CD4-positive, alpha-beta T cell treated with Interleukin-2 at 100 ng/mL for 4 hours (primary cell): ENCODE results near the gene CCDC191.

ENCODE experiments used
- DNase-seq: peaks from one replicate; pipeline ENCODE4 v3.0.0-alpha.2; 2020; ENCODE audit warnings: low spot score

Gene CCDC191

DNA sequence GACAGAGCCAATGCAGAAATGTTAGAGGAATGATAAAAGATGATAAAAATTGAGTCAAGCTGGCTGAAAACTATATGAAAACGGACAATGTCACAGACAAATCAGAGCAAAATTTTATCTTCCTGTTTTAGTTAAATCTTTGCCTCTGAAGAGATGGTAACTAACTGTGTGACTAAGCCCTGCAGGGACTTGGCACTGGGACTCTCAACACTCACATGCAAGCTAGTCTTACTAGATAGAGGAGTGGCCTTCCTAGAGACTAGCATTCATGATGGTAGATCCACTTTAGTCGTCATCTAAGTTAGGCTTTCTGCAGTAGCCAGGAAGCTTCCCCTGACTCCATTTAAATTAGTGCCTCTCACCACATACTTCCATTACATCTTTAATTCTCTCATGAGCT is 4.1 kb downstream of the CCDC191 start:
- DNase-seq, result no peak

DNA sequence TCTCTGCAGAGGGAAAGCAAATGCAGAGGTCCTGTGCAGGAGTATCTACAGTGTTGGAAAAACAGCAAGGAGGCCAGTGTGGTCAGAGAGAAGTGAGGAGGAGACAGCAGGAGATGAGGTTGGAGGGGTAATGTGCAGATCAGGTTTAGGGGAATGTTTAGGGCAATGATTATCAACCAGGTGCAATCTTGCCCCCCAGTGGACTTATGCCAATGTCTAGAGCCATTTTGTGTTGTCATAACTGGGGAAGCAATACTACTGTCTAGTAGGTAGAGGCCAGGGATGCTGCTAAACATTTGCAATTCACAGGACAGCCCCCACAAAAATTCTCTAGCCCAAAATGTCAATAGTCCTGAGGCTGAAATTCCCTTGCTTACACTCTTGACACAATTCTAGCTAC is 13.1 kb downstream of the CCDC191 start:
- DNase-seq, result no peak

DNA sequence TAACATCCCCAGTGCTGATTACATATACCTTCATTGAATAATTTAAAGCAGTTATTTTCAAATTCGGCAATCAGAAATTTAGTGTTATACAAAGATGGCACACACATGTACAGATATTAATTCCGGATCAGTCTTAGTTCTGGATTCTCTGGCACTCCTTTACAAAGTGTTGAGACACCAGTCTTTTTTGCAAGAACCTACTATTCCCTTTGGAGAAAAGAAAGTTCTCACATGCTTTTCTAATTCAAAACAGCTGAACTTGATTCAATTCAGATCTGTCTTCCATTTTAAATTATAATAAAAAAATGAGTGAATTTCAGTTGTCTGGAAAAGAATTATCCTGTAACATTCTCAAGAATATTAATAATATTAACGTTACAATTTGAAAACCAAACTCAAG is 20.4 kb downstream of the CCDC191 start:
- DNase-seq, result no peak

DNA sequence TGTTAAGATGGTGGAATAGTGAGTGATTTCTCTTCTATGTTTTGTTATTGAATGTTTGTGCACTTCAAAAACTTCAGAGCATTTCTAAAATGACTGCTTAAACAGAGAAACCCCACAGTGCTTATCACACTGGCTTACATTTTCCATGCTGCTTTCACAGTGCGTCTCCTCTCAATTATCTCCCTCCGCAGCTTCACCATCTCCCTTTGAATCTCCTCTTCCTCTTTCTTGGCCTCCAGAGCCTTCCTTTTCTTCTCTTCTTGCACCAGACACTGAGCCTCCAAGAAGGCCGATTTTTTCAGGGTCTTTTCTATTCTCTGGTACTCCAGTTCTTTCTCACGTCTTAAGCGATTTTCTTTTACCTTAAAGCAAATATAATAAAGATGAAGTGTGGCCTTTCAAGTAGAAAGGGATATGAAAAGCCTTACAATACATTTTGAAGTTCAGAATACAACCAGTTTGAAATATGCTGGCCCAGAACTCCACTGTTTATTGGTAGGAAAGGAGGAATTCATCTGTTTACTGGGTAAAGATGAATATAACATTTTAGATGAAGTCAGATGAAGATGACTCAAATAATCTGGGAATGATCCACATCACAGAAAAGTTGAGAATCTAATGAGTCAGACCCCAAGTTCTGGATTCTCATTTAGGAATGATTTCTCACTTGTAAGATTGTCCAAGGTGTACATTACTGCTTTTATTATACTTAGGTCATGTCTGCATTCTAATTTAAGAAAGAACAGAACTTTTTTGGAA is 21.4 kb downstream of the CCDC191 start:
- DNase-seq, result no peak

DNA sequence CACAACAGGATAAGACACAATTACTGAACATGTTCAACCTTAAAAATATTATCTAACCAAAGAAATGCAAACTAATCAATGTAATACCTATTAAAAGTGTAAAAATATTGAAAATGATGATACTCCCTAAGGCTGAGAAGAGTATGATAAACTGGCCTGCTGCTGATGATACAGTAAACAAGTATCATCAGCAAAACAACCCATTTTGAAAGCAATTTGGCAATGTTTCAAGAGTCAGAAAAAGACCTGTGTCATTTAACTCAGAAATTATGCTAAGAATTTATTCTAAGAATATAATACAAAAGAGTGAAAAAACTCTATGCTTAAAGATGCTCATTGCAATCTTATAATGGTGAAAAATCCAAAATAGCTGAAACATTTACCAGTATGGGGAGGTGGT is 22.1 kb downstream of the CCDC191 start:
- no peak for DNase-seq

DNA sequence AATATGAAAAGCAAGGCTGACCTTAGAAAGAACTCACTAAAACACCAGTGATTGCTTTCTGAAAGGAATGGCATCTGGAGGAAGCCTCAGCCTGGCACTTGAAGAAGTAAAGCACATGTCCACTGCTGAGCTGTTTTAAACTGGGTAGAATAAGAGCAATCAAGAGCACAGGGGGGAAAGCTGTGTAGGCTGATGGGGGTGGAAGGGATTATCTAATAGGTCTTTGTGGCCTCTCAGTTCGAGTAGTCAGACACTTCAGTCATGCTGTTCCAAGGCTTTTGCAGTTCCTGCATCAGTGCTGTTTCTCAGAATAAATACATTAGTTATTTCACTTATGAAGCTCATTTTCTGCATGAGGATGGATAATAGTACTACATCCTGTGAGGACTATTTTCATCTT is 22.6 kb downstream of the CCDC191 start:
- DNase-seq, result no peak

DNA sequence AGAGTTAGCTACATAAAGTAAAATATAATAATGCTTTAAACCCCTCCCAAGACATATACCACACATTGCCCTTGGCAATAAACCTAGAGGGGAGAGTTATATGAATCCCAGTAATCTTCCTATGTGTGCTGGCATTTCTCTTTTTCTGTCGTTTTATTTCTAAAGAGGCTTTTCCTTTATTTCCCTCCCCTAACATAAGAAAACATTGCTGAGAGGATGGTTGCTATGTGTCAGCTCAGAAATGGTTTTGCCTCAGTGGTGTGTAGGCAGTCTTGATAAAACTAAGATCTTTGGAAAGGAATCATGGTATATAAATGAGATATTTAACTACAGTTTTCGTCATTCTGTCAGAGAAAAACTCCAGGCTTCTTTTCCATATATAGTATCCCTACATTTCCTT is 30.0 kb downstream of the CCDC191 start:
- DNase-seq, result no peak

DNA sequence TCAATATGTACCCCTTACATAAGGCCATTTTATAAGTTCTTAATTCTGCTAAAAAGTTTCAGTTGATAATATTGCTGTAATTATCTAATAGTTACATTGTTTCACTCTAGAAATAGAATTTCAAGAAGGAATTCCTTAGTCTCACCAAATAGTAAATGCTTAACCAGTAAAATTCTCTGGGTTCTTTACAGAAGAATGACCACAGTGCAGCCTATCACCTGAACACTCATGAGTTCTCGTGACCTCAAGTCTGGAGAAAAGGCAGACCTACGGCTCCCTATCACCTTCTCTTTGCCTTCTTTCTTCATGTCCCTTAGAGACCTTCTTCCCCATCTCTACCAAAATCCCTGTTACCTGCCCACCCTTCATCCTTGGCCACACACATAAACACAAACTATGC is 30.9 kb downstream of the CCDC191 start:
- no peak for DNase-seq

DNA sequence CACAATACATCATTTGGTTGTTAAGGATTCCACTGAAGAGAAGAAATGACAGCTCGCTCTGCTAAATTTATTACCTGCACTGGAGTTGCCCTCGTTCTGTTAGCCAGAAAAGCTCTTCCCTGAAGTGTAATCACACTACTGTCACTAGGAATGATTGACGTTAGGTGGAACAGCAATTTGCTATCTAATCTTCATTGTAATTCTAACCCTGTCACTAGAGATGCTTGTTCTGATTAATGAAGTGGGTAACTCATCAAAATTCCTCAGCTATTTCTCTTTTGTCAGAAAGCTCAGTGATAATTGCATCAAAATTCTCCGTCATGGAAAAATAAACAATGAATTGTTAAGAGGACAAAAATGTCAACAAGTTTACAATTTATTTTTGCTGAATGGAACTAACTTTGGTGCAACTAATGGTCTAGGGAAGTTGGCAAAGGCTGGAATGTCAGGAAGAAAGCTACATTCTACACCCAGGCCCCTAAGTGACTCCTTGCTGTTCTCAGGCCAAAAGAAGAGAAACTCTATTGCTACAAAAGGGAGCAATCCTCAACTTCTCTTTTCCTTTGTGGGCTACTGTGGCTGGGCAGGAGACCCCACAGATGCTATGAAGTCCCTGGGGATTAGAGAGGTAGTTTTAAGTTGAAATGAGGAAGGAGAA is 34.1 kb downstream of the CCDC191 start:
- DNase-seq, result no peak

DNA sequence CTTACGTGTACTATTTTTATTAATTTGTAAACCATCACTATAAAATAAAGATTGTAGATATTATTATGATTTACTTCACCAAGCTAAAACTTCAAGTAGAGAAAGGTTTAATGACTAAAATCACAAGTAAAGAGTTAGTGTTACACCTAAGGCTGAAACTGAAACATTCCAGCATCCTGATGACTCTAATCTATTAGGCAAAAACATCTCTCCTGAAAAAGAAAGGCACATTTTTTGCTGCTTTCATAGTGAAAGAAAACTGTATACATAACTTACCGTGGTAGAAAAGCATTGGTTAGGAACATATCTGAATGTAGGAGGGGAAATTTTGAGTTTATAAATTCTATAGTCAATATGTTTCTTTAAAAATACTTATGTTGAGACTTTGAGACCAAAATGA is 35.4 kb downstream of the CCDC191 start:
- DNase-seq, result no peak

DNA sequence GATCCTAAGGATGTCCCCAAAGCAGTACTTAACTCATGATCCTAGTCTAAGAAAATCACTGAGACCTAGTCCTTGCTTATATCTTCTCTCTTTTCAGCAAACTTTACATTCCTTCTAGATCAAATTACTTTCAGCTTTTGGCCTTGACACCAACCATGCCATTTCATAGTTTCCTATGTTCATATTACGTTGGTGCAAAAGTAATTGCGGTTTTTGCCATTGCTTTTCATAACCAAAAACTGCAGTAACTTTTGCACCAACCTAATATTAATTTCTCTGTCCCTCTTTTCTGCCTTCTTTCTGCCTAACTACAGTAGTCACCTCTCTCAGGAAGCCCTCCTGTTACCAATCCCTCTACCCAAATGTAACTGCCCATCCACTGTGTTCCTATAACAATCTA is 36.8 kb downstream of the CCDC191 start:
- no peak for DNase-seq

DNA sequence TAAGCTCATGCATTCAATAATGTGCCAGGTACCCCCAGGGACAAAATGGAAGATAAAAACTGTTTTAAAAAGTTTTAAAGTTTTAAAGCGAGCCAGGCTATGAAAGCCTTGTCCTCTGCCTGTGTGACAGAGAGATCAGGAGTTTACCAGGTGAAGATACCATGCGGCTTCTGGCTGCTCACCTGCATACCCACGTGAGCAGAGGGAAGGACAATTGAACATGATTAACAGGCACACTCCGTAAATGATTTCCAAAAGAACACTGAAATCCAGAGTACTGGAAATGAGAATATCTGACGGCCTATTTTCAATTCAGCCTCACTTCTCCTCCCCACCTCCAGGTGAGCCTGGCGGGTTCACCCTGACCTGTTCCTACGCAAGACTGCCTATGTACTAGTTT is 42.1 kb downstream of the CCDC191 start:
- no peak for DNase-seq

DNA sequence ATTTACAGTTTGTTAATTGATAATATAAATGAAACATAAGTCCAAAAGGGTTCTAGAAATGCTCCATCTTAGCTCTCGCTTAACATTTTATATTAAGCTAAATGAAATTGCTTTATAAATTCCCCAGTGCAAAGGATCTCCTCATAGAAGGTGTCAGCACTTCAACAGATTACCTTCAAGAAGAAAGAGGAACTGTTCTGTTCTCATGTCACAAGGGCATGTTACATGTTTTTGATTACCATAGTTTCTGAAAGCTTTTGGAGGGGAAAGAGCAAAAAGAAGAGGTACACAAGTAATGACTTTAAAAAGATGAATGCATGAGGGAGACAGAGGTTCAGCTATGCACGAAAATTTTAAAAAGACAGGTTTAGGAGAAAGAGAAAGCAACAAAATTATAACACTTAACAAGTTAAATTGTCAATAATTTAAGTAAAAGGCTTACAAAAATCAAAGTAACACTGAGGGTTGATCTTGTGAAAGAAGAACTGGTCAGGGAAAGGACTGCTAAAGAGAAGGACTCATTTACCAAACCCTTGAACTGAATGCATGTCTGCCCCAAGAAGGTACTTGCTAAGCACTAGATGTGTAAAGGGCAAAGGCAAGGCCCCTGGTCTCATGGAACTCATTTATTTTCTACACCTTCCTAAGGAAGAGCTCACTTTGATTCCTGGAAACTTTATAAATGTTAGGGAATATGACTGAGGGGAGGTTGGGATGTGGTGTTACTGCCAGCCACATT is 45.1 kb downstream of the CCDC191 start:
- DNase-seq, result no peak

DNA sequence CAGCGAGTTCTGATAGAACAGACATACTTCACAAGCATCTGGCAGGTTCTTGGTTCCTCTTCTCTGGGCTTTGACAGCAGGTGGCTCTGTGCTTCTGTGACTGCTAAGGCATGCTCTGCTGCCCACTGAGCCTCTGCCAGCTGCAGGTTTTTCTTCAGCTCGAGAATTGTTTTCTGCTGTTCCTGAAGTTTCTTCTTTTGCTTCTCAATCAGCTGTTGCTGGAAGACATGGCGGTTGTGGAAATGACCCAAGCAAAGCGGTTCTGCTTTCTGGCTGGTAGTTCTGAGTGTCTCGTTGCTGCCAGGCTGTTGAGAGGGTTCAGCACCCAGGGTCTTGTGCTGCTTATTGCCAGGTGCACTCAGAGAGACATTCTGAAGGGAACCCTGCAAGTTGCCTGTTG is 50.8 kb downstream of the CCDC191 start:
- no peak for DNase-seq

DNA sequence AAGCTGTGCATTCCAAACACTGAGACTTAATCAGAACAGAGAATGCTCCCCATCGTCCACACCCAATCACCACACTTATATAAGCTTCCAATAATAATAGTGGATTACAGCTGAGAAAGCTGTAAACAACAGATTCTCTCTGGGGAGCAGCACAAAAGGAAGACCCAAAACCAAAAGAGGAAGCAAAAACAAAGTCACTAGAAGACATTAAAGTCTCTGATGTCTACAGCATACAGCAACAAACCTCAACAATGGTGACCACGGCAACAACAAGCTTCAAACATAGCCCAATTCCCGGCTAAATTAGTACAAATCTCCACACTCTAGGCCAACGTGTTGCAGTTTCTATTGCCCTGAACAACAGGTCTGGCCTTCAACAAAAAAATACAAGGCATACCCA is 70.8 kb downstream of the CCDC191 start:
- no peak for DNase-seq

DNA sequence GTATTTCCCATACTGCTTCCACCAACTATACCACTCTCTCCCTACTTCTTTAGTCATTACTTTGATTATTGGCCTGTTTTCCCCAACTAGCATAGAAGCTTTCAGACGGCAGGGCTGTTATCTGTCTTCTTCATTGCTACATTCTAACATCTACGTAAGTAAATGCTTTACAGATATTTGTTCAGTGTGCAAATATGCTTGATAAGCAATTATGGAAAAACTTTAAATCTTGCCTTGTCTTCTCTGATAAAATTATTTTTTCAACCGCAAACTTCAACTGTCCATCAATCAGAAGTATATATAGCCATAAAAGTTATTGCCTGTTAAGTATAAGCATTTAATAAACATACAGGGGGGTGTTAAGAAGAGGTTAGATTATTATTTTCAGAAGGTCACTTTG is 72.8 kb downstream of the CCDC191 start:
- DNase-seq, result no peak

DNA sequence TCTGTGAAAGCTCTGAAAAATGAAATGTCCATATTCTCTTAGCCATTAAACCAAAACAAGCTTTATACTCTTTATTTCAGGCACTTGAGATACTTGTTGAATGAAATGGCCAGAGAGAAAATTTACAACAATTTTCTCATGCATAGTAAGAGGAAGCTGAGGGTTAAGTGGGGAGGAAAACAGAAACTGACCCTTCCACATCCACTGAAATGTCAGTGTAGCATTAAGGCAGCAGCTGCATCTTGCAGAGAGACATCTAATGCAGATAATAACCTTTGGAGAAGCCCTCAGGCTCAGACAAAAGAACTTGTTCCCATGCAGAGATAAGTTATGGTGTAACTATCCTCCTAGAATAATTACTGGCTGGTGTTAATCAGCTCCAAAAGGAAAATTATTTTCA is 74.5 kb downstream of the CCDC191 start:
- DNase-seq, result no peak

DNA sequence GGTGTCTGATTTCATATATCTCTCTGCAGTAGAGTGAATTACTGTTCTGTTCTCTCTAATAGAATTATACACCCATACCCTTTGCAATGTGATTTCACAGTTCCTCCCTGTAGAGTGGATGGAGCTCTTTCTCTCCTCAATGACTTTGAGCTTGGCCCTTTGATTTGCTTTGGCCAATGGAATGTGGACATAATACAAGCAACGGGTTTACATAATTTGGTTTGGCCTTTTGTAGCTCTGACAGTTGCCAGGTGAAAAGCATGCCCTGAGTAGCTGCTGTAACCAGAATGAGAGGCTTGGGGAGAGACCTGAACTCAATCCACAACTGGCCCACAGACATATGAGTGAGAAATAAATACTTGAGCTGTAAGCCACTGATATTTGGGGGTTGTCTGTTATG is 76.4 kb downstream of the CCDC191 start:
- no peak for DNase-seq

DNA sequence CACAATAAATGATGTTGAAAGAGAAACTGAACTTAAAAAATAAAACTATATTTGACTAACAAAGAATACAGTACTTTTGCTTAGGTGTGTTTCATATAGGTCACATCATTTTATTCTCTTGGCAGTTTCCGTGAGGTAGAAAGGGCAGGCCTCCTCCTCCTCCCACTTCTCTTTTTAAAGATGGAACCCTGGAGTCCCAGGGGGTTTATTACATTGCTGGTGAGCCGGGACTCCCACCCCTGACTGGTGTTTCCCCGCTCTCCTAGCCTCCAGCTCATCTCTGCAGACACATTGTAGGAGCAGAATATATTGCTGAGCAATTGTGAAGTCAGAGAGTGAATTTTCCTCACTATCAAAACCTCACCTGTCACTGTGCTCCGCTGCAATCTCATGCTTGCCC is 78.5 kb downstream of the CCDC191 start:
- DNase-seq, result no peak

DNA sequence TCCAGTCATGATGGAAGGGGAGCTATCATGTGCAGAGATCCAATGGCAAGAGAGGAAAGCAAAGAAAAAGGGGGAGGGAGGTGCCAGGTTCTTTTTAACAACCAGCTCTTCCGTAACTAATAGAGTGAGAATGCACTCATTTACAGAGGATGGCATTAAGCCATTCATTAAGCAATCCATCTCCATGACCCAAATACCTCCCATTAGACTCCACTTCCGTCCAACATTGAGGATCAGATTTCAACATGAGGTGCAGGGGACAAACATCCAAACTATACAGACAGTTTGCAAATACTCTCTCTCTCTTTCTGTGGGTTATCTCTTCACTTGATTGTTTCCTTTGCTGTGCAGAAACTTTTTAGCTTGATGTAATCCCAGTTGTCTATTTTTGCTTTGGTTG is 87.3 kb downstream of the CCDC191 start:
- DNase-seq, result no peak

DNA sequence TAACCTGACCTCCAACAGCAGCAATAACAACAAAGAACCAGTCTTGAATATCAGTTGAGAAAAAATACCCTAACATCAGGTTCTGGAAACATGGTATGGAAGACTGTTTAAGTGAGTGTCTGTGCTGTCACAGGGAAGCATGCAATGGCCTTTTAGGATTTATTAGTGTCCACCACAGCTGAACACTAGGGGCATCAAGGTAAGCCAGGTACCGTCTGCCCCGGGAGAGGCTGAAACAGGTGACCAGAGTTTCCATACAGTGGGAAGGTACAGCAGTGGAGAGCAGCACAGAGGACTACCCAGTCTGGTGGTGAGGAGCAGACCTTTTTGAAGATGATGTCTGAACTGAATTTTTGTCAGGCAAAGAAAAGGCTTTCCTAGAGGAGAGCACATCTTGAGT is 90.2 kb downstream of the CCDC191 start:
- no peak for DNase-seq

DNA sequence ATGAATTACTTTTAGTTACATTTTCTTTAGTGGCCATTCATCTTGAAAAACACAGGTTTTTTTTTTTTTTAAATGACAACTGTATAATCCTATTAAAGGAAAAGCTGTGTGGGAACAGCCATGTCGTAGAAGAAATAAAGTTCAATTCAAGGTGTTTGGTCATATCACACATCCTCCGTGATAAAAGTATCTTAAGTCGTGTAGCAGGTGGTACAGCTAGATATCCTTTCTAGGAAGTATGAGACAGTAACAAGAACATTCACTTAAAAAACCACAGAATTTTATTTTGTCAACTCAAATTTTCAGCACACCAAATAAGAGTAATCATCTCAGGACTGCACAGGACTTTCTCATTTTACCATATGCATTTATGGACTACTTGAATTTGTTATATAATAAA is 92.4 kb downstream of the CCDC191 start:
- no peak for DNase-seq

DNA sequence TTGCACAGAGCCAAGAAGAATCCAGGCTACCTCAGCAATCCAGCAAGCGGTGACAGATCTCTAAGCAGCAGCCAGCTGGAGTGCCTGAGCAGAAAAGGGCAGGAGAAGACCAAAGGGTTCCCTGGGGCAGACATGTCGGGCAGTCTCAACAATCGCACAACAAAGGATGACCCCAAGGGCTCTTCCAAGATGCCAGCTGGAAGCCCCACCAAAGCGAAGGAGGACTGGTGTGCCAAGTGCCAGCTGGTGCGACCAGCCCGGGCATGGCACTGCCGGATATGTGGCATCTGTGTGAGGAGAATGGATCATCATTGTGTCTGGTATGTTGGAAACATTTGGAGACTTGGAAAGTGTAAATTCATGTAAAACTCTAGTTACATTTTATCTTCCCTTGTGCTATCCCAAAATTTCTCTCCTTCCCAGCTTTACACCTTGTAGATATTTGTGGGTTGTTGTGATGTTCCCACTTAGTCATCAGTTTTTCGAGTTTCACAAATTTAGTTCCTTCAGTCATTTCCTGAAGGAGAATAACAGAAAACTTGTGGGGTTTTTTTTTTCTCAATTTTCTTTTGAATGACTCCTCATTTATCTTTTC is 102.1 kb downstream of the CCDC191 start:
- no peak for DNase-seq
